ENCODE data around the gene RAB1B.

- TF ChIP-seq CTCF (IDR thresholded peaks at IDR 0.05; ENCODE audit: low read depth, low read length, poor library complexity, severe bottlenecking) = no peak
- TF ChIP-seq EZH2phosphoT487 (IDR thresholded peaks at IDR 0.05; ENCODE audit: borderline replicate concordance, low read length) = no peak
These were observed 39.9 kb upstream of the RAB1B start for GRCh38 chr11:66228521-66228920.

All from DOHH2 (cell line).